ENCODE results near the gene PSTPIP1. TPM values are rescaled to one million over a fixed set of nuclear protein-coding genes. Genes with fewer than 3 reads are reported as not detected.

PSTPIP1 gene
- total and polyA plus RNA-seq, 7 donors, result 2.1 to 14.3 (median 7.4) TPM

DNA sequence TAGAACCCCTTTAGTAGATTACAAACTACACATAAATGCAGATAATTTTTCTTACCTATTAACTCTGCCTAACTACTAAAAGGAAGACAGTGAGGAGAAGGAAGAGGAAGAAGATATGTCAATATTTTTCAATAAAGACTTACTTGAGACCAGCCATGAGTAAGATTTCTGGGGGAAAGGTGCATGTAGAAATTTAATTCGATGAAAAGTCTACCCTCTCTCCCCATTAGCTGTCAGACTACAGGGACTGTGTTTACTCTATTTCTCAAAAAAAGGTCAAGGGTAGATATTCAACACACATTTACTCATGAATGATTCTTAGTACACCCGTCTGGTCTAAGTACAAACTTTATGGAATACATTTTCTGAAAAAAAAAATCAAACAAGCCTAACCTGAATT, 69.1 kb downstream of the PSTPIP1 start:
- Histone ChIP-seq H3K36me3 (no peaks in the 10 kb centered on the region), H3K9me3 (no peaks in the 10 kb centered on the region), H3K27me3 (no peaks in the 10 kb centered on the region), H3K4me1 (peaks cover 0 to 72% (median 53%) of the 10 kb centered on the region in 4 donors), H3K4me3 (no peak overlapping the region), H3K27ac (no peak overlapping the region)
- intact Hi-C loops (cut with DNase I), result loop anchor here (10.0 kb wide), 1 partner anchor 159 kb away; the partner anchor contains the start of gene SCAPER
- no peak for DNase-seq
- TF ChIP-seq POLR2A (IDR thresholded peaks at IDR 0.05) (no peak), POLR2AphosphoS5 (IDR thresholded peaks at IDR 0.05) (no peak), EP300 (IDR thresholded peaks at IDR 0.05) (no peak)
- TF ChIP-seq, protein P1, sequence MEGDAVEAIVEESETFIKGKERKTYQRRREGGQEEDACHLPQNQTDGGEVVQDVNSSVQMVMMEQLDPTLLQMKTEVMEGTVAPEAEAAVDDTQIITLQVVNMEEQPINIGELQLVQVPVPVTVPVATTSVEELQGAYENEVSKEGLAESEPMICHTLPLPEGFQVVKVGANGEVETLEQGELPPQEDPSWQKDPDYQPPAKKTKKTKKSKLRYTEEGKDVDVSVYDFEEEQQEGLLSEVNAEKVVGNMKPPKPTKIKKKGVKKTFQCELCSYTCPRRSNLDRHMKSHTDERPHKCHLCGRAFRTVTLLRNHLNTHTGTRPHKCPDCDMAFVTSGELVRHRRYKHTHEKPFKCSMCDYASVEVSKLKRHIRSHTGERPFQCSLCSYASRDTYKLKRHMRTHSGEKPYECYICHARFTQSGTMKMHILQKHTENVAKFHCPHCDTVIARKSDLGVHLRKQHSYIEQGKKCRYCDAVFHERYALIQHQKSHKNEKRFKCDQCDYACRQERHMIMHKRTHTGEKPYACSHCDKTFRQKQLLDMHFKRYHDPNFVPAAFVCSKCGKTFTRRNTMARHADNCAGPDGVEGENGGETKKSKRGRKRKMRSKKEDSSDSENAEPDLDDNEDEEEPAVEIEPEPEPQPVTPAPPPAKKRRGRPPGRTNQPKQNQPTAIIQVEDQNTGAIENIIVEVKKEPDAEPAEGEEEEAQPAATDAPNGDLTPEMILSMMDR (IDR thresholded peaks at IDR 0.05), result no peak
- WGBS, 2 donors, result 31 to 79% methylated on average over 2 of the region's 2 CpGs

GRCh38 chr15:77064539-77065308, 69.8 kb downstream of the PSTPIP1 start:
- Histone ChIP-seq H3K36me3 (no peaks in the 10 kb centered on the region), H3K9me3 (no peaks in the 10 kb centered on the region), H3K27ac (no peak overlapping the region), H3K27me3 (no peaks in the 10 kb centered on the region), H3K4me1 (peaks cover 0 to 72% (median 53%) of the 10 kb centered on the region in 4 donors), H3K4me3 (no peak overlapping the region)
- intact Hi-C loops (cut with DNase I), result loop anchor here (10.0 kb wide), 1 partner anchor 160 kb away; the partner anchor contains the start of gene SCAPER
- TF ChIP-seq POLR2AphosphoS5 (IDR thresholded peaks at IDR 0.05), result no peak
- no peak for TF ChIP-seq EP300 (IDR thresholded peaks at IDR 0.05)
- no peak for TF ChIP-seq POLR2A (IDR thresholded peaks at IDR 0.05)
- TF ChIP-seq, protein P1 (IDR thresholded peaks at IDR 0.05), result no peak
- 53 to 72% methylated on average over 6 of the region's 6 CpGs for WGBS, 2 donors
- no peak for DNase-seq

GRCh38 chr15:77066971-77067690, 72.2 kb downstream of the PSTPIP1 start:
- no peak overlapping the region for H3K27ac ChIP-seq
- intact Hi-C loops (cut with DNase I), result loop anchor here (10.0 kb wide), 1 partner anchor 162 kb away; the partner anchor contains the start of gene SCAPER
- no peaks in the 10 kb centered on the region for H3K27me3 ChIP-seq
- DNase-seq, result no peak
- TF ChIP-seq POLR2A (IDR thresholded peaks at IDR 0.05) (no peak), POLR2AphosphoS5 (IDR thresholded peaks at IDR 0.05) (no peak), EP300 (IDR thresholded peaks at IDR 0.05) (no peak)
- TF ChIP-seq, protein P1 (IDR thresholded peaks at IDR 0.05), result no peak
- WGBS, 2 donors, result 16 to 57% methylated on average over 3 of the region's 3 CpGs
- H3K9me3 ChIP-seq, result no peaks in the 10 kb centered on the region
- no peak overlapping the region for H3K4me3 ChIP-seq
- H3K36me3 ChIP-seq, result no peaks in the 10 kb centered on the region
- peaks cover 0 to 59% (median 36%) of the 10 kb centered on the region in 4 donors for H3K4me1 ChIP-seq

GRCh38 chr15:77067691-77068367, 72.9 kb downstream of the PSTPIP1 start:
- H3K27me3 ChIP-seq, result no peaks in the 10 kb centered on the region
- no peak overlapping the region for H3K4me3 ChIP-seq
- TF ChIP-seq, protein P1 (IDR thresholded peaks at IDR 0.05), result no peak
- no peak for TF ChIP-seq POLR2A (IDR thresholded peaks at IDR 0.05)
- no peak for TF ChIP-seq POLR2AphosphoS5 (IDR thresholded peaks at IDR 0.05)
- TF ChIP-seq EP300 (IDR thresholded peaks at IDR 0.05), result no peak
- H3K9me3 ChIP-seq, result no peaks in the 10 kb centered on the region
- H3K36me3 ChIP-seq, result no peaks in the 10 kb centered on the region
- intact Hi-C loops (cut with DNase I), result loop anchor here (10.0 kb wide), 1 partner anchor 163 kb away; the partner anchor contains the start of gene SCAPER
- no peak for DNase-seq
- 13 to 42% methylated on average over 3 of the region's 3 CpGs for WGBS, 2 donors
- no peak overlapping the region for H3K27ac ChIP-seq
- peaks cover 0 to 53% (median 34%) of the 10 kb centered on the region in 4 donors for H3K4me1 ChIP-seq

Measured in sigmoid colon (tissue), 7 donors.